Hepatocyte (in vitro differentiated cells): ENCODE results near the gene STK10. TPM values are rescaled to one million over a fixed set of nuclear protein-coding genes. Genes with fewer than 3 reads are reported as not detected.

ENCODE experiments used
- DNase-seq: peaks from one replicate; pipeline ENCODE4 v3.0.0-alpha.2; 2016; ENCODE audit warnings: low spot score
- H2AFZ ChIP-seq: fragments of 200-600 bp; sonication (generic); 2 replicates; pipeline ENCODE4 v1.6.0; 2016; ENCODE audit warnings: antibody characterized with exemption, mild to moderate bottlenecking
- H3K27ac ChIP-seq: fragments of 200-600 bp; sonication (generic); 2 replicates; pipeline ENCODE4 v1.5.1; 2016; ENCODE audit warnings: mild to moderate bottlenecking
- H3K27me3 ChIP-seq: fragments of 200-600 bp; sonication (generic); 2 replicates; pipeline ENCODE4 v1.6.1; 2016
- H3K36me3 ChIP-seq: fragments of 200-600 bp; sonication (generic); replicated peaks from 2 replicates; pipeline ENCODE4 v1.5.1; 2016; ENCODE audit warnings: low read depth; ENCODE audit not compliant: insufficient read depth
- H3K4me1 ChIP-seq: fragments of 200-600 bp; sonication (generic); 2 replicates; pipeline ENCODE4 v1.5.1; 2016; ENCODE audit warnings: mild to moderate bottlenecking, moderate library complexity; ENCODE audit not compliant: insufficient read depth
- H3K4me2 ChIP-seq: fragments of 200-600 bp; sonication (generic); 2 replicates; pipeline ENCODE4 v1.6.0; 2016
- H3K4me3 ChIP-seq: fragments of 200-600 bp; sonication (generic); 2 replicates; pipeline ENCODE4 v1.5.1; 2016; ENCODE audit warnings: mild to moderate bottlenecking
- H3K79me2 ChIP-seq: fragments of 200-600 bp; sonication (generic); 2 replicates; pipeline ENCODE4 v1.6.0; 2017; ENCODE audit warnings: mild to moderate bottlenecking
- H3K9me2 ChIP-seq: fragments of 200-600 bp; sonication (generic); replicated peaks from 2 replicates; pipeline ENCODE4 v1.6.0; 2017; ENCODE audit warnings: mild to moderate bottlenecking; ENCODE audit not compliant: insufficient read depth
- H3K9me3 ChIP-seq: fragments of 200-600 bp; sonication (generic); 2 replicates; pipeline ENCODE4 v1.5.1; 2016; ENCODE audit warnings: low read depth, mild to moderate bottlenecking
- H4K20me1 ChIP-seq: fragments of 200-600 bp; sonication (generic); 2 replicates; pipeline ENCODE4 v1.6.0; 2016; ENCODE audit warnings: mild to moderate bottlenecking; ENCODE audit not compliant: insufficient read depth, poor library complexity, severe bottlenecking
- EZH2 ChIP-seq: fragments of 200-600 bp; sonication (generic); IDR thresholded peaks from 2 replicates; pipeline ENCODE4 v1.6.1; 2016; ENCODE audit warnings: antibody characterized with exemption, mild to moderate bottlenecking, borderline replicate concordance
- EZH2phosphoT487 ChIP-seq: fragments of 200-600 bp; sonication (generic); IDR thresholded peaks from one replicate; pipeline ENCODE4 v1.6.1; 2018; ENCODE audit warnings: antibody characterized with exemption, mild to moderate bottlenecking, low read depth, moderate library complexity; ENCODE audit not compliant: unreplicated experiment, severe bottlenecking
- WGBS: methylation state at CpG from one replicate; pipeline ENCODE4 v1.1.6; 2016; ENCODE audit warnings: low lambda C conversion rate; ENCODE audit errors: missing lambda C conversion rate; 5-methylcytosine and 5-hydroxymethylcytosine counted together
- polyA plus RNA-seq: library from polyadenylated mRNA; unstranded; fragments of >200 nt; fragmentation: Nextera tagmentation; extraction: Ambion mirVana; gene quantifications from 2 replicates; pipeline ENCODE4 v1.2.1, GENCODE V29; 2016
- total RNA-seq: library from RNA; depleted of rRNA; stranded (reverse); fragments of >200 nt; gene quantifications from 2 replicates; pipeline ENCODE4 v1.2.3, GENCODE V29; 2014
- TF ChIP-seq, protein P1 (sequence below): fragments of 200-600 bp; sonication (generic); IDR thresholded peaks from 2 replicates; pipeline ENCODE4 v1.5.1; 2016; ENCODE audit warnings: antibody characterized with exemption, mild to moderate bottlenecking; ENCODE audit not compliant: poor library complexity

STK10 gene
- total and polyA plus RNA-seq, 2 experiments from 2014 or later = 11.3 to 19.3 TPM

DNA sequence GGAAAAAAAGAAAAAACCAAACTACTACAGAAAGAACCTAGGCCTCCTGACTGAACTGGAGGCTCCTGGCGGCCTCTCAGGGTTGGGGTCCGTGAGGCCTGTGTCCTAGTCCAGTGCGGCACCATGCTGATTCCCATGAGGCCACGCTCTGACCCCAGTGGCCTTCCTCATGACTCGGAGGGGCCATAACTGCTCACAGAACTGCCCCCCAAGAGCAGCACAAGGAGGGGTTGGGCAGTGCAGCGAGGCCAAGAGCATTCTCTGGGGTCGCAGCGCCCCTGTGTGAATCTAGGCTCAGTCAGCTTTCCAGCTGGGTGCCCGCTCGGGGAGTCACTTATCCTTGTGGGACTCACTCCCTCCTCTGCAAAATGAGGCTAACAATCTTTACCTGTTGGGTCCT lies 102.3 kb downstream of the STK10 start:
- DNase-seq = no peak
- Histone ChIP-seq H3K9me3 (no peaks in the 10 kb centered on the region), H3K4me3 (no peak overlapping the region), H4K20me1 (no peaks in the 10 kb centered on the region), H3K79me2 (no peaks in the 10 kb centered on the region), H3K4me1 (no peaks in the 10 kb centered on the region), H3K4me2 (no peak overlapping the region), H2AFZ (no peak overlapping the region), H3K36me3 (no peaks in the 10 kb centered on the region), H3K9me2 (no peaks in the 10 kb centered on the region), H3K27me3 (no peaks in the 10 kb centered on the region), H3K27ac (no peak overlapping the region)
- TF ChIP-seq, protein P1, sequence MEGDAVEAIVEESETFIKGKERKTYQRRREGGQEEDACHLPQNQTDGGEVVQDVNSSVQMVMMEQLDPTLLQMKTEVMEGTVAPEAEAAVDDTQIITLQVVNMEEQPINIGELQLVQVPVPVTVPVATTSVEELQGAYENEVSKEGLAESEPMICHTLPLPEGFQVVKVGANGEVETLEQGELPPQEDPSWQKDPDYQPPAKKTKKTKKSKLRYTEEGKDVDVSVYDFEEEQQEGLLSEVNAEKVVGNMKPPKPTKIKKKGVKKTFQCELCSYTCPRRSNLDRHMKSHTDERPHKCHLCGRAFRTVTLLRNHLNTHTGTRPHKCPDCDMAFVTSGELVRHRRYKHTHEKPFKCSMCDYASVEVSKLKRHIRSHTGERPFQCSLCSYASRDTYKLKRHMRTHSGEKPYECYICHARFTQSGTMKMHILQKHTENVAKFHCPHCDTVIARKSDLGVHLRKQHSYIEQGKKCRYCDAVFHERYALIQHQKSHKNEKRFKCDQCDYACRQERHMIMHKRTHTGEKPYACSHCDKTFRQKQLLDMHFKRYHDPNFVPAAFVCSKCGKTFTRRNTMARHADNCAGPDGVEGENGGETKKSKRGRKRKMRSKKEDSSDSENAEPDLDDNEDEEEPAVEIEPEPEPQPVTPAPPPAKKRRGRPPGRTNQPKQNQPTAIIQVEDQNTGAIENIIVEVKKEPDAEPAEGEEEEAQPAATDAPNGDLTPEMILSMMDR = no peak
- TF ChIP-seq EZH2phosphoT487 (no peak), EZH2 (no peak)
- WGBS = 98% methylated on average over 10 of the region's 10 CpGs

DNA sequence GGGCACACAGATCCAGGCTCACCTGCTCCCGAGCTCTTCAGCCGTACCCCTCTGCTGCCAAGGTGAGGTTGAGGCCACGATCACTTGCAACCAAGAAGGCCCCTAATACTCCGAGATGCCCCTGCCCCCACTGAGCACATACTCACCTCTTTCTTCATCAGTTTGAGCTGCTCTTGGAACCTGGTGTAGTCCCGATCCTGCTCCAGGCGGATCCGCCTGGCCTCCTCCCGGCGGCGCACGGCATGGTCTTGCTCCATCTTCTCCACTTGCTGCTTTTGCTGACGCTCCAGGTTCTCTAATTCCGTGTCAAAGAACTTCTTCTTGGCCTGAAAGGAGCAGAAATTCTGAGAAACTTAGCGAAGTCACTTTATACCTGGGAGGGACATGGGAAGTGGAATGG lies 105.8 kb downstream of the STK10 start:
- 97% methylated on average over 14 of the region's 14 CpGs for WGBS
- no peak for TF ChIP-seq EZH2
- TF ChIP-seq EZH2phosphoT487 = no peak
- TF ChIP-seq, protein P1 = no peak

DNA sequence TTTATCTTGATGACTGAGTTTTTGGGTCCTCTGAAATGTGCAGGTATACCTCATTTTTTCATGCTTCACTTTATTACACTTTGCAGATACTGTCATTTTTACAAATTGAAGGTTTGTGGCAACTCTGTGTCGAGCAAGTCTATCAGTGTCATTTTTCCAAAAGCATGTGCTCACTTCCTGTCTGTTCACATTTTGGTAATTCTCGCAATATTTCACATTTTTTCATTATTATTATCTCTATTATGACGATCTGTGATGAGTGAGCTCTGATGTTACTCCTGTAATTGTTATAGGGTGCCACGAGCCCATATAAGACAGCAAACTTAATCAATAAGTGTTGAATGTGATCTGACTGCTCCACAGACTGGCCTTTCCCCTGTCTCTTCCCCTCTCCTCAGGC lies 108.1 kb downstream of the STK10 start:
- WGBS = 76% methylated on average over 4 of the region's 4 CpGs
- H3K4me1 ChIP-seq = peaks cover 4% of the 10 kb centered on the region
- no peak overlapping the region for H2AFZ ChIP-seq
- TF ChIP-seq EZH2phosphoT487 = no peak
- TF ChIP-seq, protein P1 = no peak
- TF ChIP-seq EZH2 = no peak
- no peaks in the 10 kb centered on the region for H3K9me2 ChIP-seq
- H3K27ac ChIP-seq = no peak overlapping the region
- no peaks in the 10 kb centered on the region for H3K9me3 ChIP-seq
- H3K27me3 ChIP-seq = no peaks in the 10 kb centered on the region
- no peaks in the 10 kb centered on the region for H4K20me1 ChIP-seq
- DNase-seq = no peak
- no peak overlapping the region for H3K4me3 ChIP-seq
- H3K36me3 ChIP-seq = no peaks in the 10 kb centered on the region
- no peaks in the 10 kb centered on the region for H3K79me2 ChIP-seq
- no peak overlapping the region for H3K4me2 ChIP-seq

More for the DNA sequence above, 105.8 kb downstream of the STK10 start:
- no peaks in the 10 kb centered on the region for H3K9me2 ChIP-seq
- H3K4me3 ChIP-seq = no peak overlapping the region
- no peaks in the 10 kb centered on the region for H3K79me2 ChIP-seq
- no peak for DNase-seq
- H3K4me1 ChIP-seq = peaks cover 4% of the 10 kb centered on the region
- no peak overlapping the region for H3K27ac ChIP-seq
- H3K4me2 ChIP-seq = no peak overlapping the region
- no peak overlapping the region for H2AFZ ChIP-seq
- H4K20me1 ChIP-seq = no peaks in the 10 kb centered on the region
- H3K36me3 ChIP-seq = no peaks in the 10 kb centered on the region
- no peaks in the 10 kb centered on the region for H3K9me3 ChIP-seq
- no peaks in the 10 kb centered on the region for H3K27me3 ChIP-seq
